Ovary (tissue), 3 donors: Measurements from ENCODE around the gene SLC23A2.

ENCODE experiments used
- CTCF ChIP-seq, 3 donors: fragments of 450-650 bp in 2 of 3; fragments of 200-600 bp in 1 of 3; IDR thresholded peaks; one replicate each; pipeline versions ENCODE4 v1.5.1 to v1.8.0; 2016 to 2022; ENCODE audit warnings: antibody characterized with exemption in 3 of 3, mild to moderate bottlenecking in 1 of 3
- POLR2A ChIP-seq: fragments of 450-650 bp; IDR thresholded peaks from one replicate; pipeline ENCODE4 v1.6.1; 2017; ENCODE audit warnings: antibody characterized with exemption, mild to moderate bottlenecking, moderate library complexity
- donor health status: DM: no; HTN: no; CAD: no.

- no peak for TF ChIP-seq POLR2A
- no peak for TF ChIP-seq CTCF (IDR thresholded peaks at IDR 0.05)
Observed at GRCh38 chr20:4867051-4867450, 134.3 kb downstream of the SLC23A2 start.
